Panc1 (cell line): ENCODE results near the gene DCTD. TPM values are rescaled to one million over a fixed set of nuclear protein-coding genes. Genes with fewer than 3 reads are reported as not detected.

Source experiments
- ATAC-seq: fragments of 200-7000 bp; cut with Tn5 transposase; 2 replicates; pipeline ENCODE4 v1.9.1; 2020; ENCODE audit warnings: mild to moderate bottlenecking, moderate library complexity
- BruUV-seq: library from RNA; stranded (reverse); fragments of 400-500 nt; replicated peaks from 2 replicates; lab custom pipeline; 2021; lab: Mats Ljungman, UMichigan
- CTCF ChIA-PET: fragments of 300-600 bp; sonication (Branson Sonifier 250); formaldehyde crosslinking; loops from one replicate; lab custom pipeline; 2022; ENCODE audit warnings: antibody characterized with exemption; lab: Charles Lee
- POLR2A ChIA-PET: fragments of 300-600 bp; sonication (Branson Sonifier 250); formaldehyde crosslinking; loops from one replicate; lab custom pipeline; 2022; ENCODE audit warnings: antibody characterized with exemption; lab: Charles Lee
- DNase-seq: peaks from one replicate; pipeline ENCODE4 v3.0.0-alpha.2; 2010; ENCODE audit warnings: low read depth, low spot score
- H3K27ac ChIP-seq: 2 replicates; pipeline ENCODE4 v1.5.1; 2011; ENCODE audit warnings: mild to moderate bottlenecking, low read length, inconsistent platforms
- H3K27me3 ChIP-seq: fragments of 200-500 bp; sonication (Bioruptor generic); 2 replicates; pipeline ENCODE4 v1.6.0; 2014; ENCODE audit warnings: low read length, inconsistent platforms; ENCODE audit not compliant: control insufficient read depth, insufficient read depth
- H3K36me3 ChIP-seq: fragments of 200-500 bp; sonication (Bioruptor generic); 2 replicates; pipeline ENCODE4 v1.5.1; 2014; ENCODE audit warnings: inconsistent platforms, mild to moderate bottlenecking, low read length, moderate library complexity; ENCODE audit not compliant: control insufficient read depth, insufficient read depth
- H3K4me1 ChIP-seq: 2 replicates; pipeline ENCODE4 v1.5.1; 2011; ENCODE audit warnings: inconsistent platforms, mild to moderate bottlenecking, low read length, moderate library complexity; ENCODE audit not compliant: control insufficient read depth, insufficient read depth
- H3K4me3 ChIP-seq, 2 experiments: 2 replicates each; pipeline ENCODE4 v1.5.1; 2011 to 2012; ENCODE audit warnings: low read depth in 2 of 2, low read length in 2 of 2, mild to moderate bottlenecking in 2 of 2, inconsistent platforms in 1 of 2, moderate library complexity in 1 of 2
- H3K9me3 ChIP-seq: fragments of 200-500 bp; sonication (Bioruptor generic); 2 replicates; pipeline ENCODE4 v1.5.1; 2014; ENCODE audit warnings: low read depth, mild to moderate bottlenecking, inconsistent platforms, low read length, moderate library complexity; ENCODE audit not compliant: control insufficient read depth, insufficient read depth
- CTCF ChIP-seq: fragments of 450-650 bp; IDR thresholded peaks from 2 replicates; pipeline ENCODE4 v1.5.1; 2017; ENCODE audit warnings: mild to moderate bottlenecking
- POLR2AphosphoS5 ChIP-seq: IDR thresholded peaks from 2 replicates; pipeline ENCODE4 v1.6.1; 2012; ENCODE audit warnings: mild to moderate bottlenecking, low read depth, low read length, moderate library complexity
- SIN3A ChIP-seq: IDR thresholded peaks from 2 replicates; pipeline ENCODE4 v1.6.1; 2012; ENCODE audit warnings: low read depth, mild to moderate bottlenecking, low read length, moderate library complexity, borderline replicate concordance; ENCODE audit not compliant: insufficient read depth
- TCF7L2 ChIP-seq: IDR thresholded peaks from 2 replicates; pipeline ENCODE4 v1.6.1; 2011; ENCODE audit warnings: mild to moderate bottlenecking, low read depth, low read length, inconsistent platforms
- in situ Hi-C: cut with HindIII; loops from 2 replicates; pipeline ENCODE4 v1.10.0; 2016; ENCODE audit warnings: low sequenced_read_pairs, low pct_unique_long_range_greater_than_20kb
- intact Hi-C: fragments of 100-400 bp; cut with micrococcal nuclease; formaldehyde crosslinking; loops from one replicate; pipeline ENCODE4 v1.10.0; 2022; ENCODE audit not compliant: unreplicated experiment
- total RNA-seq: library from RNA; stranded (reverse); gene quantifications from one replicate; pipeline ENCODE4 v1.2.1, GENCODE V29; 2021; ENCODE audit not compliant: unreplicated experiment
- TF ChIP-seq, protein P1 (sequence below), 2 experiments: IDR thresholded peaks; 2 replicates each; pipeline ENCODE4 v1.6.1; 2011 to 2012; ENCODE audit warnings: low read depth in 2 of 2, control low read depth in 1 of 2, low read length in 1 of 2, mild to moderate bottlenecking in 1 of 2, moderate library complexity in 1 of 2; ENCODE audit not compliant: insufficient read depth in 1 of 2

DCTD gene
- total RNA-seq, 1 experiment from 2014 or later, result 77.0 TPM

DNA sequence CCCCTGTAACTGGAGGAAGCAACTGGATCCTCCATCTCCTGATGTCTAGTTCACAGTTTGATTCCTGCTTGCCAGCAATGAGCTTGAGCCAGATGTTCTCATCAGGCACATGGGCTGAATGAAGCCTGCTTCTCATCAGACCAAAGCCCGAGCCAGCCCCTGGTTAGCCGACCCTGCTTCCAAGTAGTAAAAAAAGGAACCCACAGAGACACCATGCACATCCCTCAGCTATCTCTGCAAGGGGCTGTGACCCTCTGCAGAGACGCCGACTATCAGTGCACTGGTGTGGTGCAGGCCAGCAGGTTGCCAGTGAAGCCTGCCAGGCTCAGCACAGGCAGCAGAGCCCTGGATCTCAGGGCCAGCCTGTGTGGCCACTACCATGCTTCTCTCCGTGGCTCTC is 2.8 kb downstream of the DCTD start:
- no peak for ATAC-seq
- POLR2A ChIA-PET, result no interaction called here
- in situ Hi-C loops, result no loop called here
- Histone ChIP-seq H3K4me3 (no peak overlapping the region), H3K4me1 (no peaks in the 10 kb centered on the region; the same call in 1 of the 2 replicates), H3K27ac (no peak overlapping the region), H3K9me3 (no peaks in the 10 kb centered on the region), H3K27me3 (no peaks in the 10 kb centered on the region), H3K36me3 (peaks cover 3% of the 10 kb centered on the region)
- TF ChIP-seq CTCF, result no peak
- TF ChIP-seq, protein P1, sequence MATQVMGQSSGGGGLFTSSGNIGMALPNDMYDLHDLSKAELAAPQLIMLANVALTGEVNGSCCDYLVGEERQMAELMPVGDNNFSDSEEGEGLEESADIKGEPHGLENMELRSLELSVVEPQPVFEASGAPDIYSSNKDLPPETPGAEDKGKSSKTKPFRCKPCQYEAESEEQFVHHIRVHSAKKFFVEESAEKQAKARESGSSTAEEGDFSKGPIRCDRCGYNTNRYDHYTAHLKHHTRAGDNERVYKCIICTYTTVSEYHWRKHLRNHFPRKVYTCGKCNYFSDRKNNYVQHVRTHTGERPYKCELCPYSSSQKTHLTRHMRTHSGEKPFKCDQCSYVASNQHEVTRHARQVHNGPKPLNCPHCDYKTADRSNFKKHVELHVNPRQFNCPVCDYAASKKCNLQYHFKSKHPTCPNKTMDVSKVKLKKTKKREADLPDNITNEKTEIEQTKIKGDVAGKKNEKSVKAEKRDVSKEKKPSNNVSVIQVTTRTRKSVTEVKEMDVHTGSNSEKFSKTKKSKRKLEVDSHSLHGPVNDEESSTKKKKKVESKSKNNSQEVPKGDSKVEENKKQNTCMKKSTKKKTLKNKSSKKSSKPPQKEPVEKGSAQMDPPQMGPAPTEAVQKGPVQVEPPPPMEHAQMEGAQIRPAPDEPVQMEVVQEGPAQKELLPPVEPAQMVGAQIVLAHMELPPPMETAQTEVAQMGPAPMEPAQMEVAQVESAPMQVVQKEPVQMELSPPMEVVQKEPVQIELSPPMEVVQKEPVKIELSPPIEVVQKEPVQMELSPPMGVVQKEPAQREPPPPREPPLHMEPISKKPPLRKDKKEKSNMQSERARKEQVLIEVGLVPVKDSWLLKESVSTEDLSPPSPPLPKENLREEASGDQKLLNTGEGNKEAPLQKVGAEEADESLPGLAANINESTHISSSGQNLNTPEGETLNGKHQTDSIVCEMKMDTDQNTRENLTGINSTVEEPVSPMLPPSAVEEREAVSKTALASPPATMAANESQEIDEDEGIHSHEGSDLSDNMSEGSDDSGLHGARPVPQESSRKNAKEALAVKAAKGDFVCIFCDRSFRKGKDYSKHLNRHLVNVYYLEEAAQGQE (IDR thresholded peaks at IDR 0.05; ENCODE audit: insufficient read depth in 1 of 2, low read depth in 2 of 2, low read length in 1 of 2), result no peak
- TF ChIP-seq TCF7L2, result no peak
- TF ChIP-seq SIN3A, result no peak
- no peak for TF ChIP-seq POLR2AphosphoS5
- no TSS peak for BruUV-seq
- CTCF ChIA-PET, result no interaction called here
- intact Hi-C loops, result no loop called here
- no peak for DNase-seq

GRCh38 chr4:182913621-182914020 is 3.6 kb downstream of the DCTD start:
- H3K27me3 ChIP-seq, result no peaks in the 10 kb centered on the region
- ChIA-PET POLR2A (no interaction called here), CTCF (no interaction called here)
- no peak for DNase-seq
- intact Hi-C loops (no loop called here), in situ Hi-C loops (no loop called here)
- BruUV-seq, result no TSS peak
- no peaks in the 10 kb centered on the region; the same call in 1 of the 2 replicates for H3K4me1 ChIP-seq
- ATAC-seq, result no peak
- H3K4me3 ChIP-seq, result no peak overlapping the region
- H3K9me3 ChIP-seq, result no peaks in the 10 kb centered on the region
- no peak for TF ChIP-seq TCF7L2
- H3K27ac ChIP-seq, result no peak overlapping the region
- H3K36me3 ChIP-seq, result peaks cover 3% of the 10 kb centered on the region

DNA sequence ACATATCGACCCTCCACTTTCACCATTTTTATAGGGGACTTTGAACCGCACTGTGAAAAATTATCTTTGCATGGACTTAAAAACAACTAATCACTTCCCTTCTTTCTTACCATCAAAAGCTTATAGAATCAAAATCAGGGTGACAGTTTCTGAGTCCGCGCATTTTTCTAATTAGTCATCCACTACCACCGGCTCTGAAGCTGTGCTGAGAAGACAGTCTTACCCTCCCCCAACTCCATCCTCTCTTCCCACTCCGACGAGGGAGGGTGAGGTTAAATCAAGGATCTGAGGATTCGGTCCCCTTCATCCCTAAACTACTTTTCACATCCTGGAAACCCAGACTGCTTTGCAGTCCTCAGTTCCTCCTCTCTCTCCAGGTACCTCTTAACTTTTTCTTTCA is 4.2 kb downstream of the DCTD start:
- H3K27ac ChIP-seq, result no peak overlapping the region
- no peak for TF ChIP-seq TCF7L2
- no peak for TF ChIP-seq POLR2AphosphoS5
- no peak for TF ChIP-seq SIN3A
- no peak for TF ChIP-seq CTCF
- TF ChIP-seq, protein P1 (IDR thresholded peaks at IDR 0.05; ENCODE audit: insufficient read depth in 1 of 2, low read depth in 2 of 2, low read length in 1 of 2), result no peak
- POLR2A ChIA-PET, result no interaction called here
- ATAC-seq, result no peak
- H3K4me3 ChIP-seq, result no peak overlapping the region
- H3K27me3 ChIP-seq, result no peaks in the 10 kb centered on the region
- CTCF ChIA-PET, result no interaction called here
- no peak for DNase-seq
- H3K9me3 ChIP-seq, result no peaks in the 10 kb centered on the region
- peaks cover 3% of the 10 kb centered on the region for H3K36me3 ChIP-seq
- in situ Hi-C loops (no loop called here), intact Hi-C loops (no loop called here)
- BruUV-seq, result TSS peak; percentile 7
- no peaks in the 10 kb centered on the region; the same call in 1 of the 2 replicates for H3K4me1 ChIP-seq
